Smooth muscle cell (in vitro differentiated cells): Measurements from ENCODE around the gene PPP4C. TPM values are rescaled to one million over a fixed set of nuclear protein-coding genes. Genes with fewer than 3 reads are reported as not detected.

Source experiments
- DNase-seq: peaks from one replicate; lab custom pipeline; 2025; ENCODE audit not compliant: unreplicated experiment; lab: John Stamatoyannopoulos, UW
- H2AFZ ChIP-seq: fragments of 200-600 bp; sonication (generic); 2 replicates; pipeline ENCODE4 v1.6.0; 2016; ENCODE audit warnings: antibody characterized with exemption, low read depth, mild to moderate bottlenecking
- H3F3A ChIP-seq: fragments of 200-600 bp; sonication (generic); 2 replicates; pipeline ENCODE4 v1.6.0; 2017; ENCODE audit warnings: antibody characterized with exemption, low read depth
- H3K27ac ChIP-seq: fragments of 200-600 bp; sonication (generic); 2 replicates; pipeline ENCODE4 v1.5.1; 2016; ENCODE audit warnings: low read depth, mild to moderate bottlenecking
- H3K27me3 ChIP-seq: fragments of 200-600 bp; sonication (generic); 2 replicates; pipeline ENCODE4 v1.6.1; 2016; ENCODE audit warnings: low read depth, mild to moderate bottlenecking
- H3K36me3 ChIP-seq: fragments of 200-600 bp; sonication (generic); 2 replicates; pipeline ENCODE4 v1.5.1; 2016; ENCODE audit warnings: low read depth
- H3K4me1 ChIP-seq: fragments of 200-600 bp; sonication (generic); 2 replicates; pipeline ENCODE4 v1.5.1; 2016; ENCODE audit warnings: low read depth
- H3K4me2 ChIP-seq: fragments of 200-600 bp; sonication (generic); 2 replicates; pipeline ENCODE4 v1.6.0; 2016; ENCODE audit warnings: mild to moderate bottlenecking
- H3K4me3 ChIP-seq: fragments of 200-600 bp; sonication (generic); 2 replicates; pipeline ENCODE4 v1.5.1; 2016; ENCODE audit warnings: mild to moderate bottlenecking
- H3K79me2 ChIP-seq: fragments of 200-600 bp; sonication (generic); 2 replicates; pipeline ENCODE4 v1.6.0; 2016; ENCODE audit warnings: low read depth, mild to moderate bottlenecking
- H3K9ac ChIP-seq: fragments of 200-600 bp; sonication (generic); 2 replicates; pipeline ENCODE4 v1.6.0; 2016; ENCODE audit warnings: low read depth
- H3K9me3 ChIP-seq: fragments of 200-600 bp; sonication (generic); replicated peaks from 2 replicates; pipeline ENCODE4 v1.5.1; 2016; ENCODE audit warnings: low read depth
- H4K20me1 ChIP-seq: fragments of 200-600 bp; sonication (generic); 2 replicates; pipeline ENCODE4 v1.6.0; 2016; ENCODE audit warnings: low read depth
- WGBS: methylation state at CpG from one replicate; pipeline ENCODE4 v1.1.7; 2016; ENCODE audit warnings: low lambda C conversion rate; 5-methylcytosine and 5-hydroxymethylcytosine counted together
- polyA plus RNA-seq: library from polyadenylated mRNA; unstranded; fragments of >200 nt; fragmentation: Nextera tagmentation; extraction: Ambion mirVana; gene quantifications from 2 replicates; pipeline ENCODE4 v1.2.1, GENCODE V29; 2016
- total RNA-seq: library from RNA; depleted of rRNA; stranded (reverse); fragments of >200 nt; gene quantifications from 2 replicates; pipeline ENCODE4 v1.2.3, GENCODE V29; 2014
- TF ChIP-seq, protein P1 (sequence below): fragments of 200-600 bp; sonication (generic); IDR thresholded peaks from 2 replicates; pipeline ENCODE4 v1.5.1; 2017; ENCODE audit warnings: borderline replicate concordance, mild to moderate bottlenecking, antibody characterized with exemption; ENCODE audit not compliant: insufficient read depth, poor library complexity, severe bottlenecking

Gene PPP4C
- total and polyA plus RNA-seq, 2 experiments from 2014 or later = 111 to 224 TPM

DNA sequence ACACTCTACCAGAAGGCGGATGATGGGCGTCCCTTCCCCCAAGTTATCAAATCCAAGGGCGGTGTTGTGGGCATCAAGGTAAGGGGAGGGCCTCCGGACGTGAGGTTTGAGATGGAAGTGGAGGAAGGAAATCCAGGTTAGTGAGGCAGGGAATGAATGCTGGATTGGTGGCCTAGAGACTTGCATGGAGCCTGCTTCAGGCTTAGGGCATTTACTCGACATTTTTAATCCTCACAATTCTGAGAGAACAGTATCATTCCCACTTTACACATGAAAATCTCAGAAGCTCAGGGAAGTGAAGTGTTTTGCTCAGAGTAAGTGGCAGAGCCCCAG, 8.2 kb upstream of the PPP4C start:
- no peak for DNase-seq
- Histone ChIP-seq H3K9me3 (no peaks in the 10 kb centered on the region), H3K36me3 (no peaks in the 10 kb centered on the region), H4K20me1 (peaks cover 69% of the 10 kb centered on the region), H3K79me2 (peaks cover 66% of the 10 kb centered on the region), H3K4me2 (peak overlapping the region; percentile 98), H2AFZ (no peak overlapping the region), H3K27me3 (no peaks in the 10 kb centered on the region), H3K4me1 (peaks cover 34% of the 10 kb centered on the region), H3F3A (peaks cover 55% of the 10 kb centered on the region), H3K27ac (peak overlapping the region; percentile 98), H3K9ac (peak overlapping the region; percentile 99), H3K4me3 (peak overlapping the region; percentile 92)
- WGBS = 85% methylated on average over 6 of the region's 6 CpGs
- TF ChIP-seq, protein P1, sequence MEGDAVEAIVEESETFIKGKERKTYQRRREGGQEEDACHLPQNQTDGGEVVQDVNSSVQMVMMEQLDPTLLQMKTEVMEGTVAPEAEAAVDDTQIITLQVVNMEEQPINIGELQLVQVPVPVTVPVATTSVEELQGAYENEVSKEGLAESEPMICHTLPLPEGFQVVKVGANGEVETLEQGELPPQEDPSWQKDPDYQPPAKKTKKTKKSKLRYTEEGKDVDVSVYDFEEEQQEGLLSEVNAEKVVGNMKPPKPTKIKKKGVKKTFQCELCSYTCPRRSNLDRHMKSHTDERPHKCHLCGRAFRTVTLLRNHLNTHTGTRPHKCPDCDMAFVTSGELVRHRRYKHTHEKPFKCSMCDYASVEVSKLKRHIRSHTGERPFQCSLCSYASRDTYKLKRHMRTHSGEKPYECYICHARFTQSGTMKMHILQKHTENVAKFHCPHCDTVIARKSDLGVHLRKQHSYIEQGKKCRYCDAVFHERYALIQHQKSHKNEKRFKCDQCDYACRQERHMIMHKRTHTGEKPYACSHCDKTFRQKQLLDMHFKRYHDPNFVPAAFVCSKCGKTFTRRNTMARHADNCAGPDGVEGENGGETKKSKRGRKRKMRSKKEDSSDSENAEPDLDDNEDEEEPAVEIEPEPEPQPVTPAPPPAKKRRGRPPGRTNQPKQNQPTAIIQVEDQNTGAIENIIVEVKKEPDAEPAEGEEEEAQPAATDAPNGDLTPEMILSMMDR = no peak

DNA sequence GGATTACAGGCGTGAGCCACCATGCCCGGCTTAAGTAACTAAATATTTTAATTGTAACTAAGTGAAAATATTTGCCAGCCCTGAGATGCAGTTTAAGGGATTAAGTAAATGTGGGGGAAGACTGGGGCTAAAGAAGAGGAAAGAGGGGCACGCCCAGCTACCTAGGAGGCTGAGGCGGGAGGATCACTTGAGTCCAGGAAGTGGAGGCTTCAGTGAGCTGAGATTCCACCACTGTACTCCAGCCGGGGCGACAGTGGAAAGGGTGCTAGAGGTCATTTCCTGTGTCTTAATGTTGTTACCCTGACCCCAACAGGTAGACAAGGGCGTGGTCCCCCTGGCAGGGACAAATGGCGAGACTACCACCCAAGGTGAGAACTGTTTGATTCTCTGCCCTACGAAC, 7.5 kb upstream of the PPP4C start:
- peaks cover 69% of the 10 kb centered on the region for H4K20me1 ChIP-seq
- H3F3A ChIP-seq = peaks cover 57% of the 10 kb centered on the region
- H3K36me3 ChIP-seq = no peaks in the 10 kb centered on the region
- peak overlapping the region; percentile 92 for H3K4me3 ChIP-seq
- H3K9me3 ChIP-seq = no peaks in the 10 kb centered on the region
- peaks cover 30% of the 10 kb centered on the region for H3K4me1 ChIP-seq
- 92% methylated on average over 9 of the region's 9 CpGs for WGBS
- TF ChIP-seq, protein P1 = no peak
- H3K4me2 ChIP-seq = peak overlapping the region; percentile 98
- peaks cover 64% of the 10 kb centered on the region for H3K79me2 ChIP-seq
- H3K27me3 ChIP-seq = no peaks in the 10 kb centered on the region
- DNase-seq = no peak
- H3K9ac ChIP-seq = peak overlapping the region; percentile 13
- H2AFZ ChIP-seq = no peak overlapping the region
- H3K27ac ChIP-seq = peak overlapping the region; percentile 98

DNA sequence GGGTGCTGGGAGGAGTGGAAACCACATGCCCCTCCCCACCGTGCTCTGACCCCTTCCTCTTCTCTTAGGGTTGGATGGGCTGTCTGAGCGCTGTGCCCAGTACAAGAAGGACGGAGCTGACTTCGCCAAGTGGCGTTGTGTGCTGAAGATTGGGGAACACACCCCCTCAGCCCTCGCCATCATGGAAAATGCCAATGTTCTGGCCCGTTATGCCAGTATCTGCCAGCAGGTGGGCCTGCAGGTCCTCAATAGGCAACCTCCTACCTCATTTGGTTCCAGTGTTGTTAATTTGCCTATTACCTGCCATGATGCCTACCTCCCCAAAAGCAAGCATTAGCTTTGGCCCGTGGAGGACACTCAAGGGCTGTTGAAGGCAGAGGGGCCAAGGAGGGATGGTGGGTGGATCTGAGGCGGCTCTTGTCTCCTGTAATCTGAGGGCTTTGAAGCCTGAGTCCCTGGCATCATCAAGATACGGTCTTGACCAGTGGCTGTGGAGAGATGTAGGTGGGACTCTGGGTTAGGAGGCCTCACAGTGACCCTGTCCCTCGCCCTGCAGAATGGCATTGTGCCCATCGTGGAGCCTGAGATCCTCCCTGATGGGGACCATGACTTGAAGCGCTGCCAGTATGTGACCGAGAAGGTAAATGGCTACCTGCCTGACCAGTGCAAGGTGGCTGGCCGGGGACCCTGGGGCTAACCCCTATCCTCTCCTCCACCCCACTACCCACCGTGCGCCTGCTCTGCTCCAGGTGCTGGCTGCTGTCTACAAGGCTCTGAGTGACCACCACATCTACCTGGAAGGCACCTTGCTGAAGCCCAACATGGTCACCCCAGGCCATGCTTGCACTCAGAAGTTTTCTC, 6.8 kb upstream of the PPP4C start:
- no peak overlapping the region for H3K4me3 ChIP-seq
- H3K27ac ChIP-seq = peak overlapping the region; percentile 98
- no peak for DNase-seq
- H3K27me3 ChIP-seq = no peaks in the 10 kb centered on the region
- peak overlapping the region; percentile 98 for H3K4me2 ChIP-seq
- peaks cover 60% of the 10 kb centered on the region for H3F3A ChIP-seq
- TF ChIP-seq, protein P1 = peak; percentile 51
- no peak overlapping the region for H3K9ac ChIP-seq
- 92% methylated on average over 17 of the region's 17 CpGs for WGBS
- peaks cover 24% of the 10 kb centered on the region for H3K4me1 ChIP-seq
- no peak overlapping the region for H2AFZ ChIP-seq
- no peaks in the 10 kb centered on the region for H3K9me3 ChIP-seq
- H3K36me3 ChIP-seq = no peaks in the 10 kb centered on the region
- peaks cover 64% of the 10 kb centered on the region for H3K79me2 ChIP-seq
- peaks cover 69% of the 10 kb centered on the region for H4K20me1 ChIP-seq
